Breast epithelium (tissue), 3 donors: ENCODE measurements around the gene KCNN3.

Experiments
- POLR2A ChIP-seq: fragments of 450-650 bp; IDR thresholded peaks from one replicate; pipeline ENCODE4 v1.6.1; 2016; ENCODE audit warnings: antibody characterized with exemption, mild to moderate bottlenecking, moderate library complexity
- POLR2AphosphoS5 ChIP-seq, 3 donors: sonication (generic); formaldehyde crosslinking; IDR thresholded peaks; one replicate each; pipeline ENCODE4 v1.6.1; 2017; ENCODE audit warnings: antibody characterized with exemption in 3 of 3
- TF ChIP-seq, protein P1 (sequence below), 3 donors: fragments of 450-650 bp; IDR thresholded peaks; one replicate each; pipeline ENCODE4 v1.5.1; 2016 to 2017; ENCODE audit warnings: antibody characterized with exemption in 3 of 3, mild to moderate bottlenecking in 3 of 3, moderate library complexity in 3 of 3

DNA sequence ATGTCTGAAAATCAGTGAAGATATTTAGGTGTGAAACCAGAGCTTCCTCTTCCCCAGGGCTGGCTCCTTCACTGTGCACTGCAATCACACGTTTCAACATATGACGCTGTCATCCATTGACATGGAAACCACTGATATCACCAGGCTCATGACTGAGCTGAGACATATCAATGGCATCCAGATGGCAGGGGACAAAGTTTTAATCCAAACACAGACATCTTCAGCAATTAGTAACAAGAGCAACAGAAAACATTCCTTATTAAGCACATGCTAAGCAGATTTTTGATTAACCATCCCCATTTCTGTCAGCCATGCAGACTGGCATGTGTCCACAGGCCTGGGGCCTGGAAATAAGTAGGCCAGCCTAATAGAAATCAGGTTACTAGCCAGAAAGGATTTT, 154.1 kb downstream of the KCNN3 start:
- TF ChIP-seq POLR2A (no peak), POLR2AphosphoS5 (IDR thresholded peaks at IDR 0.05) (no peak)
- TF ChIP-seq, protein P1, sequence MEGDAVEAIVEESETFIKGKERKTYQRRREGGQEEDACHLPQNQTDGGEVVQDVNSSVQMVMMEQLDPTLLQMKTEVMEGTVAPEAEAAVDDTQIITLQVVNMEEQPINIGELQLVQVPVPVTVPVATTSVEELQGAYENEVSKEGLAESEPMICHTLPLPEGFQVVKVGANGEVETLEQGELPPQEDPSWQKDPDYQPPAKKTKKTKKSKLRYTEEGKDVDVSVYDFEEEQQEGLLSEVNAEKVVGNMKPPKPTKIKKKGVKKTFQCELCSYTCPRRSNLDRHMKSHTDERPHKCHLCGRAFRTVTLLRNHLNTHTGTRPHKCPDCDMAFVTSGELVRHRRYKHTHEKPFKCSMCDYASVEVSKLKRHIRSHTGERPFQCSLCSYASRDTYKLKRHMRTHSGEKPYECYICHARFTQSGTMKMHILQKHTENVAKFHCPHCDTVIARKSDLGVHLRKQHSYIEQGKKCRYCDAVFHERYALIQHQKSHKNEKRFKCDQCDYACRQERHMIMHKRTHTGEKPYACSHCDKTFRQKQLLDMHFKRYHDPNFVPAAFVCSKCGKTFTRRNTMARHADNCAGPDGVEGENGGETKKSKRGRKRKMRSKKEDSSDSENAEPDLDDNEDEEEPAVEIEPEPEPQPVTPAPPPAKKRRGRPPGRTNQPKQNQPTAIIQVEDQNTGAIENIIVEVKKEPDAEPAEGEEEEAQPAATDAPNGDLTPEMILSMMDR (IDR thresholded peaks at IDR 0.05), result no peak
